Anterior cingulate cortex (tissue), 58 donors: ENCODE data around the gene WSB1.
"Not testable (repeated sequence)": the region's sequence is repeated elsewhere in the genome, so short reads cannot be mapped to it uniquely, and the experiment has no call there.

Source experiments
- DNase-seq, 58 donors: peaks; one replicate each; lab custom pipeline; 2025; lab: John Stamatoyannopoulos, UW

Gene WSB1

GRCh38 chr17:27310565-27311110, 16.7 kb downstream of the WSB1 start:
- DNase-seq: no peak

GRCh38 chr17:27313301-27313700, 19.4 kb downstream of the WSB1 start:
- no peak for DNase-seq

- DNase-seq: peak in 23 of 58 donors; percentile 6 to 68 (median 18)
These were observed 21.4 kb downstream of the WSB1 start for GRCh38 chr17:27315322-27315721.

GRCh38 chr17:27315796-27316465, 22.0 kb downstream of the WSB1 start:
- DNase-seq: no peak

GRCh38 chr17:27318228-27318627, 24.3 kb downstream of the WSB1 start:
- peak in 1 of 58 donors; percentile 19 for DNase-seq

- no peak for DNase-seq
These were observed 24.7 kb downstream of the WSB1 start for GRCh38 chr17:27318633-27319032.

GRCh38 chr17:27319541-27320221, 25.8 kb downstream of the WSB1 start:
- DNase-seq: peak in 49 of 58 donors; percentile 17 to 81 (median 53)

GRCh38 chr17:27320222-27320560, 26.3 kb downstream of the WSB1 start:
- no peak for DNase-seq

- DNase-seq: no peak
These were observed 27.5 kb downstream of the WSB1 start for GRCh38 chr17:27321372-27321771.

- DNase-seq: no peak
These were observed 28.1 kb downstream of the WSB1 start for GRCh38 chr17:27322026-27322425.

- no peak for DNase-seq
These were observed 29.0 kb downstream of the WSB1 start for GRCh38 chr17:27322690-27323508.

- DNase-seq: no peak
These were observed 29.8 kb downstream of the WSB1 start for GRCh38 chr17:27323538-27324215.

- DNase-seq: no peak
These were observed 30.9 kb downstream of the WSB1 start for GRCh38 chr17:27324771-27325339.

GRCh38 chr17:27326051-27326450, 32.1 kb downstream of the WSB1 start:
- no peak for DNase-seq

- DNase-seq: no peak
These were observed 32.7 kb downstream of the WSB1 start for GRCh38 chr17:27326585-27326984.

- DNase-seq: no peak
These were observed 33.5 kb downstream of the WSB1 start for GRCh38 chr17:27327397-27327796.

- DNase-seq: no peak
These were observed 34.0 kb downstream of the WSB1 start for GRCh38 chr17:27327871-27328270.

- DNase-seq: not testable (repeated sequence)
These were observed 34.8 kb downstream of the WSB1 start for GRCh38 chr17:27328686-27329085.

- no peak for DNase-seq
These were observed 35.4 kb downstream of the WSB1 start for GRCh38 chr17:27329146-27329805.

- DNase-seq: no peak
These were observed 38.1 kb downstream of the WSB1 start for GRCh38 chr17:27332047-27332393.
